NCI-H526 treated with DMSO at 0.1 percent for 48 hours (cell line): Measurements from ENCODE around the gene DSN1.
"Not testable (repeated sequence)": the region's sequence is repeated elsewhere in the genome, so short reads cannot be mapped to it uniquely, and the experiment has no call there.

Experiments
- DNase-seq: peaks from one replicate; lab custom pipeline; 2025; lab: John Stamatoyannopoulos, UW

Gene DSN1, protein sequence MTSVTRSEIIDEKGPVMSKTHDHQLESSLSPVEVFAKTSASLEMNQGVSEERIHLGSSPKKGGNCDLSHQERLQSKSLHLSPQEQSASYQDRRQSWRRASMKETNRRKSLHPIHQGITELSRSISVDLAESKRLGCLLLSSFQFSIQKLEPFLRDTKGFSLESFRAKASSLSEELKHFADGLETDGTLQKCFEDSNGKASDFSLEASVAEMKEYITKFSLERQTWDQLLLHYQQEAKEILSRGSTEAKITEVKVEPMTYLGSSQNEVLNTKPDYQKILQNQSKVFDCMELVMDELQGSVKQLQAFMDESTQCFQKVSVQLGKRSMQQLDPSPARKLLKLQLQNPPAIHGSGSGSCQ

DNA sequence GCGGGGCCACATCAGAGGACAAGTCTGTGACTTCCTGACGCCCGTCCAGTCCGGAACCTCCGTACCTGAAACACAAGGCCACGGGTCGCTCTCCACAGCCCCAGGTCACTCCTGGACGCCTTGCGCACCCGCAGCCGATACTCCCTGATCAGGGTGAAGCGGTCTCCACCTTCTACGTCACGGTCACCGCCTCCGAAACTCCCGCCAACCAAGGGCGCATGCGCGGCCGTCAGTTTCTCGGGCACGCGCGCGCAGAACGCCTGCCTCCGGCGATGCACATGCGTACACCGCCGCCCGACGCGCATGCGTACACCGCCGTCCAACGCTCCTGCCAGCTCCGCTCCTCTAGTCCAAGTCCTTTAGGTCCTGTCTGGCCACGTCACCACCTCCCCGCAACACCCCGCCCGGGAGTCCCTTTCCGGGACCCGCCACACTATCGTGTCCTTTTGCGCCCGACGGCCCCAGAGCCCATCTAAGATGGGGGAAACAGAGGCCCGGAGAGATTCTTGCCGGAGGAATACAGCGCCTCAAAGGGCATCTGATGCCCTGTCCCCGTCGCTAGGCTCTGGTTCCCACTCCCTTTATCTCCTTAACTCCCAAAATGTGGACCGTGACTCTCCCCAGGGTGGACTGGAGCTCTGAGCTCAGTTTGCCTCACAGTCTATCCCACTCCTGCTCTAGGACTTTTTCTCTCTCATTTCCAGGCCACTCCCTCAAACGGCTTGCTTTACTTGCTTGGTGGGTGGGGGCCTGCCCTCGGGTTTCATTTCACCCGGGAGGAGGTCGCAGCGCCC lies at the start of gene DSN1:
DSN1 (minus strand) TSS at position 167 of the 794 bp plus-strand sequence. CDS start 2,305 bp downstream, outside the sequence.
- peak; percentile 97 for DNase-seq

DNA sequence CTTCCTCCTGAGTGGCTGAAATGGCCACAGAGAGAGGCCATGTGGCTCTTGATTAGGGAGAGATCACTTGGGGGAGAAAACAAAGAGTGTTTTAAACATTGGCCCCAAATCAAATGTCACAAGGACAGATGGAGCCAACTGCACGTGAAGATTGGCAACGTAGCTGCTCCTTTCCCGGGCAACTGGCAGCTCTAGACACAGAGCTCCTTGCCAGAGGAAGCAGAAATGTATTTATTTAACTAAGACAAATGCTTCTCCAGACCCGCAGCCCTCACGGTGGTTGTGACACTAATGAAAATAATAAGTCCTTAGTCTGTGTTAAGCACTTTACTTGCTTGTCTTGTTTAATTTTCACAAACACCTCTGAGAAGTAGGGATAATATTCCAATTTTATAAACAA lies 49.6 kb upstream of the DSN1 start:
- no peak for DNase-seq

GRCh38 chr20:36821964-36822437 lies 48.4 kb upstream of the DSN1 start:
- no peak for DNase-seq

- no peak for DNase-seq
These were observed 47.4 kb upstream of the DSN1 start for GRCh38 chr20:36820928-36821327.

DNA sequence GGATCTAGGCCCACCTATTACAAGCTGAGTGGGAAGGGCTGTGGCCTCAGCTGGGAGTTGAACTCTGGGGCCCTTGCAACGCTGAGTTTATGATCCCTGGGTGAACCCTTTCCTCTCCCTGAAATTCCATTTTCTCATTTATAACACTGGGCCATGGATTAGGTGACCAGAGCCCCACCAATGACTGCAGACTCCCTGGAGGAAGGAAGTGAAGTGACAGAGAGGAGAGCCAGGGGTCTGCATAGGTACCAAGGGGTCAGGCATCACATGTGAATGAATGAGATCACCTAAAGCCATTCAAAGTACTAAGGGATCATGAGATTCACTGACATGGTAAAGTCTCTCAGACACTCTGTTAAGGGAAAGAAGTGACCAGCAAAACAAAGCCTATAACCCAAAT lies 46.5 kb upstream of the DSN1 start:
- no peak for DNase-seq

- peak; percentile 77 for DNase-seq
These were observed 46.1 kb upstream of the DSN1 start for GRCh38 chr20:36819659-36820058.

DNA sequence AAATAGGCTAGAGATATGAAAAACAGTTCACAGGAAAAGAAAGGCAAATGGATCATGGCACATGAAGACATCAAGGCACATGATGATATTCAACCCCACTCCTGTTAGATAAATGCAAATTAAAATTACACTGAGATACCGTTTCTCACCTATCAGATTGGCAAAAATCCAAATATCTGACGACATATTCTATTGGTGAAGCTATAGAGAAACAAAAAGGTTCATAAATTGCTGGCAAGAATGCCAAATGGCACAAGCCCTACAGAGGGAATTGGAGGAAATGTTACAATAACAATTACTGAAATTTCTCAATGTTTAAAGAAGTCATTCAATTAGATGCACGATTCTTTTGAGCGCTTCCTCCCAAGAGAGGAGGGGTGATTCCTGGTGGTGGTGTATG lies 45.3 kb upstream of the DSN1 start:
- DNase-seq: peak; percentile 88

DNA sequence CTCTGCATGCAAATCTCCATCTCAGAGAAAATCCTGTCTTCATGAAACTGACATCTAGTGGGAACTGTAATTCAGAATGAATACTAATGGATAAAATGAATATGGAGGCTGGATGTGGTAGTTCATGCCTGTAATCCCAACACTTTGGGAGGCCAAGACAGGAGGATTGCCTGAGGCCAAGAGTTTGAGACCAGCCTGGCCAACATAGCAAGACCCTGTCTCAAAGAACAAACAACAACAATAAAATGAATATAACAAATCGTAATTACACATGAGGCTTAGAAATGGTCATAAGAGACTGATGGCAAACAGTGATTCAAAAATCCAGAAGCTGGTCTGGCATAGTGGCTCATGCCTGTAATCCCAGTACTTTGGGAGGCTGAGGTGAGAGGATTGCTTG lies 44.6 kb upstream of the DSN1 start:
- DNase-seq: no peak

DNA sequence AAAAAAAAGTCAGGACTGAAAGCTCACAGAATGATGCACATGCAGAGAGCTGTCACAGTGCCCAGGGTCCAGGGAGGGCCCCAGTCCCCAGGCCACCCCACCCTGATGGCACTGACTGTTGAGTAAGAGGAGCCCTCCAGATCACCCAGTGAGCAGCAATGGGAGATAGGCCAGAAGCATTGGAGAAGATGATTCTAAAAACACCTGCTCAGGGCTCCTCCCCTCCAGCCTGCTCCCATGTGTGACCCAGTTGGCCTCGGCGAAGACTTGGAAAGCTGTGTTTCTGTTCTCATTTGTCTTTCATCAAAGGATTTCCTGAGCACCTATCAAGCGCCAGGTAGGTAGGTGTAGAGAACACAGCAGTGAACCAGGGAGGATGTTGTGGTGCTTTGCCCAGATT lies 43.9 kb upstream of the DSN1 start:
- DNase-seq: no peak

GRCh38 chr20:36815454-36816091 lies 42.0 kb upstream of the DSN1 start:
- no peak for DNase-seq

GRCh38 chr20:36812594-36813463 lies 39.3 kb upstream of the DSN1 start:
- DNase-seq: no peak

DNA sequence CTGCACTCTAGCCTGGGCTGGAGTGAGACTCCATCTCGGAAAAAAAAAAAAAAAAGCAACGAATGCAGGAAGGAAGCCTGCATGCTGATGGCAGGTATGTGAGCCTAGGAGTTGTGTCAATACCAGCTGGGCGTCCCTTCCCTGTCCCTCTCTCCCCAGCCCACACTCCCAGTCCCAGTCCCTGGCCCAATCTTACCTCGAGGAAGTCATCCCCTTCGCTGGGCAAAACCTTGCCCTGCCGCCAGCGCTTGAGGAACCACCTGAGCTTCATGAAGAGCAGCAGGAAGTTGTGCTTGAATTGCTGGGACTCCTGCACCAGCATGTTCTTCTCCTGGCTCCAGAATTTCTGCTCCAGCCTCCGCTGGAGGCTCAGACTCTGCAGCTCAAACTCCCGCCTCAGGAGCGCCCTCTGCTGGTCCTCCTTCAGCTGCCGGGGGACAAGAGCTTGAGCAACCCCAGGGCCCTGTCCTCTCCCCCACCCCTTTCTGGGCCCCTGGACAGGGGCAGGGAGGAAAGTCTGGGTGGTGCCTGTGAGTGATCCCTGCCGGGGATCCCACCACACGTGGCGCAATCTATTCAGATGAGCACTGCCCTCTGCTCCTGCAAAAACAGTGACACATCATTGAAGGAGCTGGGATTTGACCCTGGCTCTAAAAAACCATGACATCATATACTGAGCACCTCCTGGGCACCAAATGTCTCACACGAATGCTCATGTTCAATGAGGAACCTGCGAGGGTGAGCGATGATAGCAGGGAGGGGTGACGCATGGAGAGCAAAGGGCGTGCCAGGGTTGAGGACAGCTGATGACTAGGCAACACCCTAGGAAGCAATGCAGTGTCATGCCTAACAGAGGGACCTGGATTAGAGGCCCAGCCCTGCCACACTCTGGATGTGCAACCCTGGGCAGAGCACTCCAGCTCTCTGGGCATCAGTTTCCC lies 35.0 kb upstream of the DSN1 start:
- DNase-seq: no peak

DNA sequence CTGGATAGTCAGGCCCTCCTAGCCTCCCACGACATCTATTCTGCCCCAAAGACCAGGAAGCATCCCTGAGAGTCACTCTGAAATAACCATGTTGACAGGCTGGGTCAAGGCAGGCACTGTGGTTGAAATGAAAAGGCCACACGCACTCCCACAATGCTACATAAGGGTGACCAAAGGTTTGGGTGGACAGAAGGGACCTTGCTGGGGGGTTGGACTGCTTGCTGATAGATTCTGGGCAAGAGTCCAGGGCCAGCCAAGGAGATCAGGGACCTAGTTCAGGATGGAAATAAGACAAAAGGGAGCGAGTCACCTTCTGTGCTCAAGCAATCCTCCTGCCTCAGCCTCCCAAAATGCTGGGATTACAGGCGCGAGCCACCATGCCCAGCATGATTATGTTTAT lies 32.5 kb upstream of the DSN1 start:
- no peak for DNase-seq

- DNase-seq: no peak
These were observed 31.8 kb upstream of the DSN1 start for GRCh38 chr20:36805396-36805795.

- no peak for DNase-seq
These were observed 30.9 kb upstream of the DSN1 start for GRCh38 chr20:36804425-36804824.

DNA sequence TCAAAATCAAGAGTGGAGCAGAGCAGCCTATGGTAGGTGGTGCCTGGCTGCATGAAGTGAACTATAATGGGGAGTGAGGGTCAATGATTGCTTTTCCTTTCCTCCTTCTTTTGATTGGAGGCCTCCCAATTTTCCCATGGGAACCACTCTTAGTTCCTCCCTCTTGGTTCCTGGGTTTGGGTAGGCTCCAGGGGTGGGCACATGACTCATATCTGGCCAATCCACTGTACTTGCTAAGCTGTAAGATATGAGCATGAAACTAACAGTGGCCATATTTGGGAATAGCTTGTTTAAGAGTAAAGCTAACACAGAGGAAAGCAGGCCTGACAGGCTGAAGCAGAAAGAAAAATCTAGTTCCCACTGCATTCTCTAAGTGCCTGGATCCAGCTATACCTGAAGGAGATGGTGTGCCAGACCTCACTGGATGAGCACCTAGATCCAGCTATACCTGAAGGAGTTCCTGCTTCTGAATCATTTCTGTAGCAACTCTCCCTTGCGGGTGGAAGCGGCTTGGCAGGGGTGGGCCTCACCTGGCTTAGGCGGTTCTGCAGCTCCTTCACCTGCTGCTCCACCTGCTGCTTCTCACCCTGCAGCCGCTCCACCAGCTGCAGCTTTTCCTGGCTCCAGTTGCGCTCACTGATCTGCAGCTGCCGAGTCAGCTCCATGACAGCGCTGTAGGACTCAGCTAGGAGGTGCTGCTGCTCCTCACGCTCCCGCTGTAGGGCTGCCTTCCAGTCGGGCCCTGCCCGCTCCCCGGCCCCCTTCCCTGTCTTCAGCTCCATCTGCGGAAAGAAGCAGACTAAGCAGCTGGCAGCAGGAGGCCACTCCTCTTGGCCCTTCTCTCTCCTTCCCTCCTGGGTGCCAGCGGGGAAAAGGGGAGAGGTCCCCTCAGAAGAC lies 29.0 kb upstream of the DSN1 start:
- no peak for DNase-seq

DNA sequence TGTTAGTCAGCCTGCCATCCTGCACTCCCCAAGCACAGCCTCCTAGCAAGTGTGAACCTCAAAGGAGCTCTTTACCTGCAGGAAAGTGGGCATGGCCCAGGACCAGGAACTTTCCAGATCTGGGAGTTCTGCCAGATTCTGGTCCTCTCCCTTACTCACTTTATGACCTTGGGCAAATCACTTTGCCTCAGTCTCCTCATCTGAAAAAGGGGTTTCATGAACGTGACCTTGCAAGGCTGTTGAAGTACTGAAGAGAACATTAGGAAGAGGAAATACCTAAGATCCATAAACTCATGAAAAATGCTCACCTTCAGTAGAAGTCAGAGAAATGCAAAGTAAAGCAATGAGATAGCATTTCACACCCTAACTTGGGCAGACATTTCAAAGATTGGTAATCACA lies 26.8 kb upstream of the DSN1 start:
- no peak for DNase-seq

- not testable (repeated sequence) for DNase-seq
These were observed 25.8 kb upstream of the DSN1 start for GRCh38 chr20:36799313-36799712.

DNA sequence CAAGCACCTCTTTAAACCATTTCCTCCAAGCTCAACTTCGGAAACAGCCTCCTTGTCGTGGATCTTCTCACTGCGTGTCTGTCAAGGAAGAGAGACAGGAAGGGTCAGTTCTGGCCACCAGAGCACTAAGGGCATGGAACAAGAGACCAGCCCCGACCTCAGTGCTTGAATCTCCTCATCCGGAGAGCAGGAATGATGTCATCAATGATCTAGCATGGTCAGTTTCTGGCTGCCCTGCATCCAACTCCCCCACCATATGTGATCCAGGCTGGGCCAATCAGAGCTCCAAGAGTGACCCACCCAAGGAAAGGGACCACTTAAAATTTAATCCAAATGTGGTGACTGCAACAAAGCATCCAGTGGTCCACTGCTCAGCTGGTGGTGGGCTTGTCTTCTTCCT lies 23.3 kb upstream of the DSN1 start:
- DNase-seq: no peak

GRCh38 chr20:36796117-36796516 lies 22.6 kb upstream of the DSN1 start:
- DNase-seq: no peak
